SK-N-SH treated with all-trans-retinoic acid at 6 μM for 48 hours (cell line): Measurements from ENCODE around the gene PTDSS2.

Source experiments
- ATAC-seq: fragments of 200-7000 bp; cut with Tn5 transposase; 3 replicates; pipeline ENCODE4 v1.9.1; 2020; ENCODE audit warnings: mild to moderate bottlenecking, moderate library complexity
- BACH2 ChIP-seq: fragments of 250-450 bp; sonication (Bioruptor Pico); IDR thresholded peaks from 2 replicates; pipeline ENCODE4 v1.9.0; 2021; ENCODE audit warnings: mild to moderate bottlenecking, borderline replicate concordance
- CSDC2 ChIP-seq: fragments of 250-450 bp; sonication (Bioruptor Pico); IDR thresholded peaks from 2 replicates; pipeline ENCODE4 v1.5.0; 2020; ENCODE audit warnings: mild to moderate bottlenecking, moderate library complexity
- ESRRG ChIP-seq: fragments of 250-450 bp; sonication (Bioruptor Pico); IDR thresholded peaks from 2 replicates; pipeline ENCODE4 v1.6.1; 2021; ENCODE audit warnings: mild to moderate bottlenecking
- GLIS3 ChIP-seq: fragments of 250-450 bp; sonication (Bioruptor Pico); IDR thresholded peaks from 2 replicates; pipeline ENCODE4 v1.5.0; 2020; ENCODE audit warnings: mild to moderate bottlenecking, moderate library complexity
- ISL1 ChIP-seq: fragments of 250-450 bp; sonication (Bioruptor Pico); IDR thresholded peaks from 2 replicates; pipeline ENCODE4 v2.1.2; 2022; ENCODE audit warnings: mild to moderate bottlenecking, moderate library complexity
- OSR1 ChIP-seq: fragments of 250-450 bp; sonication (Bioruptor Pico); IDR thresholded peaks from 2 replicates; pipeline ENCODE4 v1.8.0; 2022; ENCODE audit warnings: moderate library complexity, mild to moderate bottlenecking, inconsistent platforms
- PPARA ChIP-seq: fragments of 250-450 bp; sonication (Bioruptor Pico); IDR thresholded peaks from 2 replicates; pipeline ENCODE4 v1.5.0; 2020; ENCODE audit warnings: mild to moderate bottlenecking, borderline replicate concordance
- RARB ChIP-seq: fragments of 250-450 bp; sonication (Bioruptor Pico); IDR thresholded peaks from 2 replicates; pipeline ENCODE4 v1.8.0; 2021; ENCODE audit warnings: mild to moderate bottlenecking, moderate library complexity
- SNAI2 ChIP-seq: fragments of 250-450 bp; sonication (Bioruptor Pico); IDR thresholded peaks from 2 replicates; pipeline ENCODE4 v1.5.0; 2020; ENCODE audit warnings: mild to moderate bottlenecking, moderate library complexity
- TCF4 ChIP-seq: fragments of 250-450 bp; sonication (Bioruptor Pico); IDR thresholded peaks from 2 replicates; pipeline ENCODE4 v1.8.0; 2021; ENCODE audit warnings: mild to moderate bottlenecking, moderate library complexity, borderline replicate concordance
- ZC3H10 ChIP-seq: fragments of 250-450 bp; sonication (Bioruptor Pico); IDR thresholded peaks from 2 replicates; pipeline ENCODE4 v1.5.1; 2021; ENCODE audit warnings: mild to moderate bottlenecking, moderate library complexity
- ZFP3 ChIP-seq: fragments of 250-450 bp; sonication (Bioruptor Pico); IDR thresholded peaks from 2 replicates; pipeline ENCODE4 v1.5.0; 2020; ENCODE audit warnings: mild to moderate bottlenecking, moderate library complexity
- ZFP30 ChIP-seq: fragments of 450-650 bp; formaldehyde crosslinking; IDR thresholded peaks from 2 replicates; pipeline ENCODE4 v1.5.0; 2022; ENCODE audit warnings: mild to moderate bottlenecking, moderate library complexity
- ZNF565 ChIP-seq: fragments of 450-650 bp; formaldehyde crosslinking; conservative IDR thresholded peaks from 2 replicates; pipeline ENCODE4 v1.5.0; 2020; ENCODE audit warnings: low read depth, mild to moderate bottlenecking, moderate library complexity
- ZNF70 ChIP-seq: fragments of 450-650 bp; formaldehyde crosslinking; IDR thresholded peaks from 2 replicates; pipeline ENCODE4 v1.5.0; 2020; ENCODE audit warnings: mild to moderate bottlenecking, moderate library complexity
- ZNF8 ChIP-seq: fragments of 450-650 bp; formaldehyde crosslinking; IDR thresholded peaks from 2 replicates; pipeline ENCODE4 v1.5.0; 2020; ENCODE audit warnings: mild to moderate bottlenecking, moderate library complexity
- TF ChIP-seq, protein P1 (sequence below): fragments of 250-450 bp; sonication (Bioruptor Pico); IDR thresholded peaks from 2 replicates; pipeline ENCODE4 v1.5.0; 2020; ENCODE audit warnings: mild to moderate bottlenecking, moderate library complexity
- TF ChIP-seq, protein P2 (sequence below): fragments of 250-450 bp; sonication (Bioruptor Pico); IDR thresholded peaks from 2 replicates; pipeline ENCODE4 v1.5.1; 2021; ENCODE audit warnings: mild to moderate bottlenecking, moderate library complexity
- TF ChIP-seq, protein P3 (sequence below): fragments of 250-450 bp; sonication (Bioruptor Pico); IDR thresholded peaks from 2 replicates; pipeline ENCODE4 v1.8.0; 2020; ENCODE audit warnings: mild to moderate bottlenecking, moderate library complexity, borderline replicate concordance
- TF ChIP-seq, protein P4 (sequence below): fragments of 250-450 bp; sonication (Bioruptor Pico); IDR thresholded peaks from 2 replicates; pipeline ENCODE4 v1.8.0; 2021; ENCODE audit warnings: low read depth, mild to moderate bottlenecking, moderate library complexity, borderline replicate concordance

Gene PTDSS2

DNA sequence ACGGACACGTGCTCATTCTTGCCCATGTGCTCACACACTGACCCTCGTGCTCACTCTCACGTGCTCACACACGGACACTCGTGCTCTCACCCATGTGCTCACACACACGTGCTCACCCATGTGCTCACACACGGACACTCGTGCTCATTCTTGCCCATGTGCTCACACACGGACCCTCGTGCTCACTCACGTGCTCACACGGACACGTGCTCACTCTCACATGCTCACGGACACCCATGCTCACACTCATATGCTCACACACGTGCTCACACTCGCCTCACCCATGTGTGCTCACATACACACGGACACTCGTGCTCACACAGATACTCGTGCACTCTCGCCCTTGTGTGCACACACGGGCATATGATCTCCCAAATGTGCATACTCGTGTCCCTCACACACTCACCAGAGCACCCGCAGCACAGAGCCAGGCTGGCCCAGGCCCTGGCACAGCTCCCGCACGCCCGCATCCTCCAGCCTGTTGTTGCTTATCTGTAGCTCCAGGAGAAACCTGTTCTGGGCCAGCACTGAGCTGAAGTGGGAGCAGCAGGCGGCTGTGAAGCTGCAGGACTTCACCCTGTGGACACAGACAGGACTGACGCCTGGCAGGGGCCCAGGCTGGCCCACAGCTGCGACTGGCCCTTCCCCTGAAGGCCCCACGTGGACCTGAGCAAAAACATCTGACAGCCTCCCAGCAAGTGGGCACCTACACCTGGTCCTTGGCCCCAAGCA, 47.7 kb downstream of the PTDSS2 start:
- ATAC-seq = no peak
- no peak for TF ChIP-seq SNAI2 (CRISPR knock-in tag)
- no peak for TF ChIP-seq ZFP30 (CRISPR knock-in tag)
- no peak for TF ChIP-seq PPARA (CRISPR knock-in tag)
- TF ChIP-seq, protein P1, sequence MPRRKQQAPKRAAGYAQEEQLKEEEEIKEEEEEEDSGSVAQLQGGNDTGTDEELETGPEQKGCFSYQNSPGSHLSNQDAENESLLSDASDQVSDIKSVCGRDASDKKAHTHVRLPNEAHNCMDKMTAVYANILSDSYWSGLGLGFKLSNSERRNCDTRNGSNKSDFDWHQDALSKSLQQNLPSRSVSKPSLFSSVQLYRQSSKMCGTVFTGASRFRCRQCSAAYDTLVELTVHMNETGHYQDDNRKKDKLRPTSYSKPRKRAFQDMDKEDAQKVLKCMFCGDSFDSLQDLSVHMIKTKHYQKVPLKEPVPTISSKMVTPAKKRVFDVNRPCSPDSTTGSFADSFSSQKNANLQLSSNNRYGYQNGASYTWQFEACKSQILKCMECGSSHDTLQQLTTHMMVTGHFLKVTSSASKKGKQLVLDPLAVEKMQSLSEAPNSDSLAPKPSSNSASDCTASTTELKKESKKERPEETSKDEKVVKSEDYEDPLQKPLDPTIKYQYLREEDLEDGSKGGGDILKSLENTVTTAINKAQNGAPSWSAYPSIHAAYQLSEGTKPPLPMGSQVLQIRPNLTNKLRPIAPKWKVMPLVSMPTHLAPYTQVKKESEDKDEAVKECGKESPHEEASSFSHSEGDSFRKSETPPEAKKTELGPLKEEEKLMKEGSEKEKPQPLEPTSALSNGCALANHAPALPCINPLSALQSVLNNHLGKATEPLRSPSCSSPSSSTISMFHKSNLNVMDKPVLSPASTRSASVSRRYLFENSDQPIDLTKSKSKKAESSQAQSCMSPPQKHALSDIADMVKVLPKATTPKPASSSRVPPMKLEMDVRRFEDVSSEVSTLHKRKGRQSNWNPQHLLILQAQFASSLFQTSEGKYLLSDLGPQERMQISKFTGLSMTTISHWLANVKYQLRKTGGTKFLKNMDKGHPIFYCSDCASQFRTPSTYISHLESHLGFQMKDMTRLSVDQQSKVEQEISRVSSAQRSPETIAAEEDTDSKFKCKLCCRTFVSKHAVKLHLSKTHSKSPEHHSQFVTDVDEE = no peak
- TF ChIP-seq ESRRG = no peak
- TF ChIP-seq, protein P2, sequence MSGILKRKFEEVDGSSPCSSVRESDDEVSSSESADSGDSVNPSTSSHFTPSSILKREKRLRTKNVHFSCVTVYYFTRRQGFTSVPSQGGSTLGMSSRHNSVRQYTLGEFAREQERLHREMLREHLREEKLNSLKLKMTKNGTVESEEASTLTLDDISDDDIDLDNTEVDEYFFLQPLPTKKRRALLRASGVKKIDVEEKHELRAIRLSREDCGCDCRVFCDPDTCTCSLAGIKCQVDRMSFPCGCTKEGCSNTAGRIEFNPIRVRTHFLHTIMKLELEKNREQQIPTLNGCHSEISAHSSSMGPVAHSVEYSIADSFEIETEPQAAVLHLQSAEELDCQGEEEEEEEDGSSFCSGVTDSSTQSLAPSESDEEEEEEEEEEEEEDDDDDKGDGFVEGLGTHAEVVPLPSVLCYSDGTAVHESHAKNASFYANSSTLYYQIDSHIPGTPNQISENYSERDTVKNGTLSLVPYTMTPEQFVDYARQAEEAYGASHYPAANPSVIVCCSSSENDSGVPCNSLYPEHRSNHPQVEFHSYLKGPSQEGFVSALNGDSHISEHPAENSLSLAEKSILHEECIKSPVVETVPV (CRISPR knock-in tag) = no peak
- TF ChIP-seq, all 23 proteins: peak for 0

DNA sequence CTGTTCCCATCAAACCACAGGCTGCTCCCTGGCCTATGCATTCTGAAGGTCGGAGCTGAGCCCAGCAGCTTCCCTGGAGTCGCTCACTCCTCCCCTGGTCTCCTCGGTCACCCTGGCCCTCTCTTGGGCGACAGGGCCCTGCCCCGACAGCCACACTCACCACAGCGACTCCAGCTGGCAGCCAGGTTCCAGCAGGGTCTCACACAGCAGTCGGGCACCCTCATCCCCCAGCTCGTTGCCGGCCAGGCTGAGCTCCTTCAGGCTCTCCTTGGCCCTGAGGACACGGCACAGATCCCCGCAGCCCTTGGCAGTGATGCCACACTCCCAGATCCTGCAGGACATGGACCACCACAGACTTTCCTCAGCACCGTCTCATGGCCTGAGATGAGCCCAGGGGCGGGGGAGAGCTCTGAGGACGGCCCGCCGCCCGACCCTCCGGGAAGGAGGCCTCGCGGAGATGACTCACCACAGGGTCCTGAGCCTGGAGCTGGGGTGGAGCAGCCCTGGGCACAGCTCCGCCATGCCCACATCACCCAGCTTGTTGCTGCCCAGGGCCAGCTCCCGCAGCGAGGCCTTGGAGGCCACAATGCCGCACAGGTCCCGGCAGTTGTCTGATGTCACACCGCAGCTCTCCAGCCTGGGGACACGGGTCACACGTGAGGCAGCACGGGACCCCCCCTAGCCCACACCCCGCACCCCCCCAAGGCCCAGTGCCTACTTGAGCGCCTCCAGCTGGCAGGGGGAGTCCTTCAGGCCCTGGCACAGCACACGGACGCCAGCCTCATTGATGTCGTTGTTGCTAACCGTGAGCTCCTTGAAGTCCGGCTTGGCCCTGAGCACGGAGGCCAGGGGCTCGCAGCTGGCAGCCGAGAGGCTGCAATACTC, 48.5 kb downstream of the PTDSS2 start:
- TF ChIP-seq, protein P3, sequence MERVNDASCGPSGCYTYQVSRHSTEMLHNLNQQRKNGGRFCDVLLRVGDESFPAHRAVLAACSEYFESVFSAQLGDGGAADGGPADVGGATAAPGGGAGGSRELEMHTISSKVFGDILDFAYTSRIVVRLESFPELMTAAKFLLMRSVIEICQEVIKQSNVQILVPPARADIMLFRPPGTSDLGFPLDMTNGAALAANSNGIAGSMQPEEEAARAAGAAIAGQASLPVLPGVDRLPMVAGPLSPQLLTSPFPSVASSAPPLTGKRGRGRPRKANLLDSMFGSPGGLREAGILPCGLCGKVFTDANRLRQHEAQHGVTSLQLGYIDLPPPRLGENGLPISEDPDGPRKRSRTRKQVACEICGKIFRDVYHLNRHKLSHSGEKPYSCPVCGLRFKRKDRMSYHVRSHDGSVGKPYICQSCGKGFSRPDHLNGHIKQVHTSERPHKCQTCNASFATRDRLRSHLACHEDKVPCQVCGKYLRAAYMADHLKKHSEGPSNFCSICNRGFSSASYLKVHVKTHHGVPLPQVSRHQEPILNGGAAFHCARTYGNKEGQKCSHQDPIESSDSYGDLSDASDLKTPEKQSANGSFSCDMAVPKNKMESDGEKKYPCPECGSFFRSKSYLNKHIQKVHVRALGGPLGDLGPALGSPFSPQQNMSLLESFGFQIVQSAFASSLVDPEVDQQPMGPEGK (CRISPR knock-in tag) = no peak
- TF ChIP-seq PPARA (CRISPR knock-in tag) (no peak), ZNF8 (CRISPR knock-in tag) (no peak), ESRRG (no peak), CSDC2 (CRISPR knock-in tag) (no peak), BACH2 (no peak), OSR1 (CRISPR knock-in tag) (no peak), SNAI2 (CRISPR knock-in tag) (no peak), ISL1 (CRISPR knock-in tag) (no peak), ZNF565 (no peak), ZFP30 (CRISPR knock-in tag) (no peak), ZNF70 (CRISPR knock-in tag) (no peak), ZC3H10 (CRISPR knock-in tag) (no peak), RARB (CRISPR knock-in tag) (no peak), ZFP3 (CRISPR knock-in tag) (no peak), GLIS3 (CRISPR knock-in tag) (no peak), TCF4 (CRISPR knock-in tag) (no peak)
- TF ChIP-seq, protein P2 (CRISPR knock-in tag) = no peak
- TF ChIP-seq, protein P4, sequence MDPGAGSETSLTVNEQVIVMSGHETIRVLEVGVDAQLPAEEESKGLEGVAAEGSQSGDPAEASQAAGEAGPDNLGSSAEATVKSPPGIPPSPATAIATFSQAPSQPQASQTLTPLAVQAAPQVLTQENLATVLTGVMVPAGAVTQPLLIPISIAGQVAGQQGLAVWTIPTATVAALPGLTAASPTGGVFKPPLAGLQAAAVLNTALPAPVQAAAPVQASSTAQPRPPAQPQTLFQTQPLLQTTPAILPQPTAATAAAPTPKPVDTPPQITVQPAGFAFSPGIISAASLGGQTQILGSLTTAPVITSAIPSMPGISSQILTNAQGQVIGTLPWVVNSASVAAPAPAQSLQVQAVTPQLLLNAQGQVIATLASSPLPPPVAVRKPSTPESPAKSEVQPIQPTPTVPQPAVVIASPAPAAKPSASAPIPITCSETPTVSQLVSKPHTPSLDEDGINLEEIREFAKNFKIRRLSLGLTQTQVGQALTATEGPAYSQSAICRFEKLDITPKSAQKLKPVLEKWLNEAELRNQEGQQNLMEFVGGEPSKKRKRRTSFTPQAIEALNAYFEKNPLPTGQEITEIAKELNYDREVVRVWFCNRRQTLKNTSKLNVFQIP (CRISPR knock-in tag) = no peak
- TF ChIP-seq, protein P1 = no peak
- TF ChIP-seq, all 23 proteins: peak for 0
- ATAC-seq = no peak
